IMR-90 (cell line): ENCODE measurements around the gene ALDH18A1. TPM values are rescaled to one million over a fixed set of nuclear protein-coding genes. Genes with fewer than 3 reads are reported as not detected.

ENCODE experiments used
- CHD1 ChIP-seq: IDR thresholded peaks from 2 replicates; pipeline ENCODE4 v1.6.1; 2012; ENCODE audit warnings: low read depth, low read length, improper control_type of control experiment
- FOS ChIP-seq: fragments of 150-350 bp; IDR thresholded peaks from 2 replicates; pipeline ENCODE4 v1.6.1; 2016; ENCODE audit warnings: low read depth, low read length
- NFE2L2 ChIP-seq: fragments of 150-350 bp; IDR thresholded peaks from 2 replicates; pipeline ENCODE4 v1.6.1; 2016; ENCODE audit warnings: low read depth, mild to moderate bottlenecking, low read length
- POLR2A ChIP-seq: IDR thresholded peaks from 2 replicates; pipeline ENCODE4 v1.6.1; 2012; ENCODE audit warnings: mild to moderate bottlenecking, low read depth, low read length
- RFX5 ChIP-seq: IDR thresholded peaks from 2 replicates; pipeline ENCODE4 v1.8.0; 2012; ENCODE audit warnings: low read depth, mild to moderate bottlenecking, low read length, moderate library complexity
- polyA plus RNA-seq, 3 experiments: library from polyadenylated mRNA; depleted of rRNA; stranded (reverse); fragments of >200 nt; gene quantifications; 2 replicates each; pipeline ENCODE4 v1.2.3, GENCODE V29; 2012; ENCODE audit warnings: low replicate concordance in 1 of 3
- total RNA-seq: library from RNA; depleted of rRNA; stranded (reverse); fragments of >200 nt; gene quantifications from 2 replicates; pipeline ENCODE4 v1.2.3, GENCODE V29; 2012

The ALDH18A1 gene
- total and polyA plus RNA-seq, 2 of the 4 experiments (the other 2 are of a cell fraction), result 93.4 to 232 TPM

DNA sequence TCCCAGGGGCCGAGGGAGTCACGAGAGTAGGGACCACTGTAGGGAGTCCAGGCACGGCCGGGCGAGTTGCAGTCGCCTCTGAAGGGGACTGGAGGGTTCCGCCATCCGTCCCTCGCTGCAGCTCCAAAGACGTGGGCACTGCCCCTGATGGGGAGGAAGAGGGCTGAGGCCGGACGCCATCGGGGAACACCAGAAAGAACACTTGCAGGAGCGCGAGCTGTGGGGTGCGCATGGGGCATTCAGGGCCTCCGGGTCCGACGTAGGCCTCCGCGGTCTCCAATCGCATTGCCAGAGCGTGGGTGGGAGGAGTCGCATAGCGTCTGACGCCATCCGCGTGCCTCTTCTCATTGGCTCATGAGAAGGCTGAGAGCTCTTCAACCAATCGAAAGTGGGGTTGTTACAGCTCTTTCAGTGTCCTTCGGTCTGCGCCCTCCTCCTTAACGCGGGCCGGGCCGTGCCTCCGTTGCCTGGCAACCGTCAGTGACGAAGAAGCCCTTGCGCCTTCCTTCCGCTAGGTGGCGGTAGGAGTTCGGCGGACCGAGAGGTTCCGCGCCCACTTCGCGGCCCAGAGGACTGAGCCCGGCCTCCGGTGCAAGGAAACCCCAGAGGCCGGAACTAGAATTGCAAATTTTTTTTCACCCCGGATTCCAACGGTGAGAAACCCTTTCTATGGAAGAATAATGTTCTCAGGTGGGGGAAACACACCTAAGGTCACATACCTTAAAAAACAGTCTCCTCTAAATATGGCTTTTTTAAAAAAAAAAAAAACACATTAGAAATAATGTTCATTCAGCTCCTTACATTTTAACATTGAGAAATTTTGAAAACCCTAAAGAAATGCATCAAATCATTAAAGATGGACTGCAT is 37.4 kb upstream of the ALDH18A1 start, which contains the start of gene TCTN3 (continued):
- peak; percentile 36; the same call in 1 of the 2 replicates for TF ChIP-seq FOS
- TF ChIP-seq NFE2L2, result no peak
- TF ChIP-seq RFX5, result peak; percentile 46; the same call in 1 of the 2 replicates
- TF ChIP-seq CHD1, result no peak
- TF ChIP-seq POLR2A, result peak; percentile 72
